MCF 10A (cell line): Measurements from ENCODE around the gene ZNF804B. TPM values are rescaled to one million over a fixed set of nuclear protein-coding genes. Genes with fewer than 3 reads are reported as not detected.

Experiments
- BruUV-seq: library from RNA; stranded (reverse); fragments of 400-500 nt; replicated peaks from 2 replicates; lab custom pipeline; 2021; lab: Mats Ljungman, UMichigan
- CTCF ChIA-PET: fragments of 300-600 bp; sonication (Branson Sonifier 250); formaldehyde crosslinking; extraction: SDS; loops from one replicate; lab custom pipeline; 2021; ENCODE audit warnings: antibody characterized with exemption, inconsistent platforms; lab: Yijun Ruan, JAX
- POLR2A ChIA-PET: fragments of 300-600, 350-650 bp; sonication (Branson Sonifier 250); formaldehyde crosslinking; extraction: SDS; loops from one replicate; lab custom pipeline; 2020; ENCODE audit warnings: antibody characterized with exemption, inconsistent platforms; lab: Yijun Ruan, JAX
- DNase-seq: peaks from one replicate; pipeline ENCODE4 v3.0.0-alpha.2; 2018; ENCODE audit not compliant: unreplicated experiment
- H3K27ac Mint-ChIP-seq: one replicate; pipeline ENCODE4 v1.8.0; 2022; ENCODE audit warnings: mild to moderate bottlenecking, low read depth, mixed read lengths; ENCODE audit not compliant: unreplicated experiment
- H3K27me3 Mint-ChIP-seq: one replicate; pipeline ENCODE4 v1.8.0; 2022; ENCODE audit warnings: mixed read lengths; ENCODE audit not compliant: insufficient read depth, unreplicated experiment
- H3K36me3 Mint-ChIP-seq: one replicate; pipeline ENCODE4 v1.8.0; 2022; ENCODE audit warnings: mild to moderate bottlenecking, moderate library complexity, mixed read lengths; ENCODE audit not compliant: insufficient read depth, unreplicated experiment
- H3K4me1 Mint-ChIP-seq: one replicate; pipeline ENCODE4 v1.8.0; 2022; ENCODE audit warnings: mixed read lengths; ENCODE audit not compliant: insufficient read depth, unreplicated experiment
- H3K4me3 Mint-ChIP-seq: one replicate; pipeline ENCODE4 v1.8.0; 2022; ENCODE audit warnings: mild to moderate bottlenecking, moderate library complexity, mixed read lengths; ENCODE audit not compliant: unreplicated experiment
- H3K9me3 Mint-ChIP-seq: one replicate; pipeline ENCODE4 v1.8.0; 2022; ENCODE audit warnings: mixed read lengths; ENCODE audit not compliant: unreplicated experiment
- CTCF ChIP-seq: fragments of 200-600 bp; IDR thresholded peaks from one replicate; pipeline ENCODE4 v1.8.0; 2022; ENCODE audit warnings: antibody characterized with exemption, mild to moderate bottlenecking; ENCODE audit not compliant: unreplicated experiment
- intact Hi-C: fragments of 100-400 bp; cut with micrococcal nuclease; formaldehyde crosslinking; loops from 2 replicates; pipeline ENCODE4 v1.14.1; 2022
- total RNA-seq: library from RNA; stranded (reverse); gene quantifications from 2 replicates; pipeline ENCODE4 v1.2.3, GENCODE V29; 2022

The ZNF804B gene
- total RNA-seq, 1 experiment from 2014 or later, result not detected

GRCh38 chr7:88795553-88795952, 36.1 kb downstream of the ZNF804B start, which contains the start of gene TEX47:
TSS of gene TEX47 (minus strand) at chr7:88795737. CDS start at chr7:88794942, 795 bp downstream.
- Mint-ChIP-seq H3K4me1 (no peaks in the 10 kb centered on the region), H3K9me3 (no peaks in the 10 kb centered on the region), H3K4me3 (no peak within 1 kb of the TSS), H3K36me3 (no peaks in the 10 kb centered on the region), H3K27me3 (peaks cover 52% of the 10 kb centered on the region), H3K27ac (no peak within 1 kb of the TSS)
- CTCF ChIA-PET, result interaction anchor here (0.6 kb wide), 1 partner anchor 953 kb away, joined by 3 read pairs; no protein-coding TSS in a partner anchor
- POLR2A ChIA-PET, result interaction anchor here (0.6 kb wide), 1 partner anchor 339 kb away, joined by 3 read pairs; no protein-coding TSS in a partner anchor
- no peak for TF ChIP-seq CTCF
- intact Hi-C loops, result no loop called here
- DNase-seq, result peak; percentile 5
- BruUV-seq, result no TSS peak

GRCh38 chr7:88801046-88801445, 41.5 kb downstream of the ZNF804B start:
- no TSS peak for BruUV-seq
- ChIA-PET CTCF (no interaction called here), POLR2A (no interaction called here)
- no peak for TF ChIP-seq CTCF
- no peak for DNase-seq
- Mint-ChIP-seq H3K27ac (no peak overlapping the region), H3K4me3 (no peak overlapping the region), H3K36me3 (no peaks in the 10 kb centered on the region), H3K27me3 (peaks cover 48% of the 10 kb centered on the region), H3K4me1 (no peaks in the 10 kb centered on the region), H3K9me3 (no peaks in the 10 kb centered on the region)
- intact Hi-C loops, result no loop called here

GRCh38 chr7:88806280-88807037, 47.0 kb downstream of the ZNF804B start:
- BruUV-seq, result no TSS peak
- H3K27ac Mint-ChIP-seq, result no peak overlapping the region
- POLR2A ChIA-PET, result interaction anchor here (0.8 kb wide), 1 partner anchor 1819 kb away, joined by 3 read pairs; no protein-coding TSS in a partner anchor
- H3K4me1 Mint-ChIP-seq, result no peaks in the 10 kb centered on the region
- H3K4me3 Mint-ChIP-seq, result no peak overlapping the region
- peaks cover 21% of the 10 kb centered on the region for H3K27me3 Mint-ChIP-seq
- no peaks in the 10 kb centered on the region for H3K9me3 Mint-ChIP-seq
- H3K36me3 Mint-ChIP-seq, result no peaks in the 10 kb centered on the region
- no peak for DNase-seq
- TF ChIP-seq CTCF, result no peak
- intact Hi-C loops, result no loop called here
- CTCF ChIA-PET, result interaction anchor here (0.6 to 1.0 kb wide), 2 partner anchors 17 to 258 kb away, joined by 3 to 4 read pairs; no protein-coding TSS in a partner anchor

GRCh38 chr7:88818552-88818951, 59.1 kb downstream of the ZNF804B start:
- peaks cover 27% of the 10 kb centered on the region for H3K27me3 Mint-ChIP-seq
- no peaks in the 10 kb centered on the region for H3K4me1 Mint-ChIP-seq
- ChIA-PET POLR2A (no interaction called here), CTCF (no interaction called here)
- no peaks in the 10 kb centered on the region for H3K9me3 Mint-ChIP-seq
- intact Hi-C loops, result no loop called here
- no peaks in the 10 kb centered on the region for H3K36me3 Mint-ChIP-seq
- TF ChIP-seq CTCF, result no peak
- DNase-seq, result no peak
- BruUV-seq, result no TSS peak
- no peak overlapping the region for H3K27ac Mint-ChIP-seq
- H3K4me3 Mint-ChIP-seq, result no peak overlapping the region
